HG03354 (cell line): Measurements from ENCODE around the gene CPPED1.

ENCODE experiments used
- ATAC-seq: cut with Tn5 transposase; IDR thresholded peaks from one replicate; pipeline ENCODE4 v1.9.1; 2021; ENCODE audit warnings: mild to moderate bottlenecking; ENCODE audit not compliant: unreplicated experiment, poor library complexity, severe bottlenecking

The CPPED1 gene

DNA sequence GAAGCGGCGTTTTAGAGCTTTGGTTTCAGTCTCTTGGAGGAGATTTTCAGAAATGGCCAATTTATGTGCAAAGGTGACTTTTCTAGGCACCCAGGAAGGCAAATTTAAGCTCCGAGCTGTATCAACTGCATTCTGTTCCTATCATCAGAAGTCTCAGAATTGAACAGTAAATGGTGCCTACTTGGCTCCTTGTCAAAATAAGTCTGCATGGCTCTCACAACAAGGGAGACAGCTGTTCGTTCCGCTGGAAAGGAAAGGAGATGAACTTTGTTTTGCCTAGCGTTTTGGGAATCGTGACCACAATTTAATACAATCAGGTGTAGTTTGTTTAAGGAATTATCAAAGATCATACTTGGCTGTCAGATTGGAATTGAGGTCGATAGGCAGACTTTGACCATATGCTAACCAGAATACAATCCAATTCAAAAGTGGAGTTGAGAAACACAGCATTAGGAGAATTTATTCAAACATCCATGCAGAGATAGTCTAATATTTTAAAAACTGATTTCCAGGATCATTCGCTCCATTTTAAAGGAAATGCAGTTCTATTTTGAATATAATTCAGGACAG lies 139.4 kb downstream of the CPPED1 start:
- no peak for ATAC-seq

DNA sequence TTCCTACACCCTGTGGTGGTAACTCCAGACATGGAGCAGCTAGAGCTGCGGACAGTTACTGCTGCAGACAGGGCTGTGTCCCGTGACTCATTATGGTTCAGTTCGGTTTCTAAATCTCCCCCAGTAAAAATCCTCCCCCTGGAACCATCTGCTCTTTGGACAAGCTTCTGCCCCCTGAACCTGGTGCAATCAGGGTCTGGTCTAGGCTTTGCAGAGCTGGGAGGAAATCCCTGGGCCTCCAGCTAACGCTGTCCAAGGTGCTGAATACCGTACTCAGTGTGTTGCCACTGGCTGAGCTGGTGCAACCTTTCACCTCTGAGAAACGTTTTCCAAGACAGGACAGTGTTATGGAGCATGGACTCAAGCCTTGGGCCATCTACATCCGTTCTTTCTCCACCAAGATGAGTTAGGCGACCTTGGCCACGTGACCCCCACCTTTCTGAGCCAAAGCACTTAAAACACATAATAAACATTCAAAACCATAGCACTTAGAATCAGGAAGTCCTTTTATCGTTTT lies 142.0 kb downstream of the CPPED1 start:
- ATAC-seq: no peak

DNA sequence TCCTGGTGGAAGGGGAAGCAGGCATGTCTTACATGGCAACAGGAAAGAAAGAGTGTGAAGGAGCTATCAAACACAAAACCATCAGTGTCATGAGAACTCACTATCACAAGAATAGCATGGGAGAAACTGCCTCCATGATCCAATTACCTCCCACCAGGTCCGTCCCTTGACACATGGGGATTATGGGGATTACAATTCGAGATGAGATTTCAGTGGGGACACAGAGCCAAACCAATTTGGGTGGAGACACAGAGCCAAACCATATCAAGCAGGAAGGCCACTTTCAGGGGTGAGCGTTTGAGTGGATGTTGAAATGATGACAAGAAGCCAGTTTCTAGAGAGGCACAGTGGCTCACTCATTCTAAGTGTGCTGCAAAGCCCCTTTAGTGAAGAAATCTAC lies 143.8 kb downstream of the CPPED1 start:
- no peak for ATAC-seq

DNA sequence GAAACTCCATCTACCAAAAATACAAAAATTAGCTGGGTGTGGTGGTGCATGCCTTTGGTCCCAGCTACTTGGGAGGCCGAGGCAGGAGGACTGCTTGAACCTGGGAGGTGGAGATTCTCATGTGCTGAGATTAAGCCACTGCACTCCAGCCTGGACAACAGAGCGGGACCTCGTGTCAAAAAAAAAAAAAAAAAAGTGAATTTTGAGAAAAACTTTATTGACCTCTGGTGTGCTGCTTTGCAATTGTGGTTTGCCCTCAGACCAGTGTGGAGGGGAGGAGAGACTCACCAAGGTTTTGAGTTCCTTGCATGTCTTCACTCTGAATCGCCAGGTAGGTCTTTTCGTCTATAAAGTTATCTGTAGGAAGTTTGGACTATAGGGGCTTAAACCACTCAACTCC lies 145.2 kb downstream of the CPPED1 start:
- ATAC-seq: no peak

DNA sequence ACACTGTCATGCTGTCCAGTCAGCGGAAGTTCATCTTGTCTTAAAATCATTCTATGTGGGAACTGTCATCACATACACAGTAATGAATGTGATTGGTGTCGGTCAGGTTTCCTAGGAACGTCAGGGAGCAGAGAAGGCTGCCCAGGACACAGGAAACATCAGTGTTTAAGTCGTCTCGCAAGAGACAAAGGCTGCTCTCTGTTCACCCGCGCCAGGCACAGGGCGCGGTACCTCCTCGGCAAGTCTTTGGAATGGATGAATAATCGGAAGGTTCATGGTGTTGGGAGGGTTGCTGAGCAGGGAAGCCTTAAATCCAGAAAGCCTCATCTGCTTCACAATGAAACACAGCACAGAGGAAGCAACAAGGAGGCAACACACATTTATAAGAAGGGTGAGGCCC lies 148.2 kb downstream of the CPPED1 start:
- ATAC-seq: no peak

DNA sequence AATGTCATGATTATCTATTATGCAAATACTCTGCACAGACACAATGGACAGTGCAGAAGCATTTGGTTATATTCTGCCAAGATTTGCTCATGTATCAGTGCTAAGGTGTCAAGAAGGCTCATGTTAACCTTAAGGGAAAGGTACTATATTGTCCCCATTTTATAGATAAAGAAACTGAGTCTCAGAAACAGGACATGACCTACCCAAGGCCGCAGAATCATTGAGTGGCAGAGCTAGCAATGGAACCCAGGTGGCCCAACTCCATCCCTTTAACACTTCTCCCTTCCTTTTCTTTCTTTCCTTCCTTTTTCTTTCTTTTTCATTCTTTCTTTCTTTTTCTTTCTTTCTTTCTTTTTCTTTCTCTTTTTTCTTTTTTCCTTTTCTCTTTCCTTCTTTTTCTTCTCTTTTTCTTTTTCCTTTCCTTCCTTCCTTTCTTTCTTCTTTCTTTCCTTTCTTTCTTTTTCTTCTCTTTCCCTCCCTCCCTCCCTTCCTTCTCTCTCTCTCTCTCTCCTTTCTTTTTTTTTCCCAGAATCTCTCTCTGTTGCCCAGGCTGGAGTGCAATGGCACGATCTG lies 149.8 kb downstream of the CPPED1 start:
- no peak for ATAC-seq

DNA sequence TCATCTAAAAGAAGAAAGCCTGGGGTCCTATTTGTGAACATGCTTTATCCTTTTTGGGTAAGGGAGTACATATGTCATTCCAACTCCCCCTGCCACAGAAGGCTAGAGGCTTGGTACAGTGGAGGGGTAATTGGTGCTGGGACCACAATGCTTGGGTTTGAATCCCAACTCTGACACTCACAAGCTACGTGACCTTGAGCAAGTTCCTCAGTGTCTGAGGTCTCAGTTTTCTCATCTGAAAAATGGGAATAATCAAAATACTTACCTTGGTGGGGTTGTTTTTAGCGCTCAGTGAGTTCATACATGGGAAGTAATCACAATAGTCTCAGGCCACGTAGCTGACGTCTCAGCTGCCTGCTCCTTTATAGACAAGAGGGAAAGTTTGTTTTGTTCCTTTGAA lies 150.8 kb downstream of the CPPED1 start:
- ATAC-seq: no peak

DNA sequence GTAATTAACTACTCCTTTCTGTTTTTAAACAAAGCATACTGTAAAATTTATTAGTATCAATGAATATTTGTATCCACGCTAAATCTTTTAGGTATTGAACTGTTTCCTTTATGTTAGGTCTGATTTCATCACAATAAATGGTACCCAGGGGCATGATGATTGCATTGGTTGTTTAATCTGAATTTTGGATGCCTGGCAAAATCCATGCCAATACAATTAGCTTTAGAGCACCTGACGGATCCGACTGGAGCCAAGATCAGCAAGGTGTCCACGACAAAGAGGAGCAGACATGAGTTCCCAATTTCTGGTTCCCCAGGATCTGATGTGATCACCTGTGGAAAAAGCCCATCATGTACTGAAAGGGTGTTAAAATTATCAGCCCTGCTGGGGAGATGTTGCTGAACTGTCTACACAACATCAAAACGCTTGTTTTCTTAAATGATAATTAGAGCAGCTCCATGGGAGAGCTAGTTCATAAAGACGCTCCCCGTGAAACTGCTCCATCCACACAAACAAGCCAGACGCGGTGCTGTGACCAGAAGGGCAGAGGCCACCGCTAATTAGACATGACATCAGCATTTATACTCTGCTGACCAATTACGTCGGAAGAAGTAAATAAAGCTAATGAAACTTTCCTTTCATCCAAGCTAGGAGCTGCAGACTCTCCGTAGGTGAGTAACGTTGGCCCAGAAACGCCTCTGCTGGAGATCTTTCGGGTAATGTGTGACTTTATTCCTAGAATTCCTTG lies 151.7 kb downstream of the CPPED1 start:
- ATAC-seq: no peak

DNA sequence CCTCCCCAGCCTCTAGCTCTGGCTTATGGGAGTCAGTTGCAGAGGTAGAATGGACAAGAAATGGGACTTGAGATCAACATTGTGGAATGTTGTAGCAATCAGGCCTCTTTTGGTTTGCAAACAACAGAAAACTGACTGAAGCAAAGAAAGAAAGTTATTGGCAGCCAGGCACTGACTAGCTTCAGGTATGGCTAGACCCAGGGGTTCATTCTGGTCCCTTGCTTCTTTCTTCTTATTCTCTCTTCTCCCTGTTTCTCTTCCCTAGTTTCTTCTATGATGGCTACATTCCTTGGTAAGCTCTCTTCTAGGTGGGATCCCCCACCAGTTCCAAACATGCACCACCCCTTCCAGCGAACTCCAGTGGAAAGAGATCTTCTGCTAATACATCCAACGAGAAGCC lies 154.3 kb downstream of the CPPED1 start:
- no peak for ATAC-seq

DNA sequence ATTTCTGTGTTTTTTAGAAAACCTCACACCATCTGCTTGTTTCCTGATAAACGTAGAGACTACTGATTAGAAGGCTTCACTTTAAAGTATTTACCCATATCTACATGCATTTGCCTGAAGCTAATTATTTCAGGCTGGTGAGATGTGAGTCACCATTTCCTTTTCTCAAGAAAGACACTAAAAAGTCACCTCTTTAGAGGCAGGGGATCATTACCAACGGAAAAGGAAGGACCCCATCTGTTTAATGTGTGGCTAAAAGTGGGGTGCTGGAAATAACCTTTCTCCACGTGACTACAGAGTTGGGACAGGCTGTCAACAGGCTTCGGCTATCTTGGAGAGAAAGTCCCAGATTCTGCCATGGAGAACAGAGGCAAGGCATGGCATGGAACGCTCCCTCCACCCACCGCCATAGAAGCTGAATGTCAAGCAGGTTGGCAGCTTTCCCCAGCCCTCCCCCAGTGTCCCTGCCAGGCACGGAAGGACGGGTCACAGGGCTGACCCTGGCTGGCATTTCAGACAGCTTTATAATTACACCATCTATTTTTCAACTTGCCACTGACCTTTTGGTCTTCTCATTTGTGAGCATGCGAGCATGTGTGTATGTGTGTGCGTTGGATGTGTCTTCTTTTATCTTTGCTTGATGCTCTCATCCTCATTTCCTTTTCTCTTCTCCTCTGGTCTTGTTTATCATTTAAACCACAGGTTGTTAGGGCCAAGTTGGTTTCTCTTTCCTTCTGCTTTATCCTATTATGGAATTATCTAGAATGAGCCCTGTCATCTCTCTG lies 157.0 kb downstream of the CPPED1 start:
- ATAC-seq: no peak

DNA sequence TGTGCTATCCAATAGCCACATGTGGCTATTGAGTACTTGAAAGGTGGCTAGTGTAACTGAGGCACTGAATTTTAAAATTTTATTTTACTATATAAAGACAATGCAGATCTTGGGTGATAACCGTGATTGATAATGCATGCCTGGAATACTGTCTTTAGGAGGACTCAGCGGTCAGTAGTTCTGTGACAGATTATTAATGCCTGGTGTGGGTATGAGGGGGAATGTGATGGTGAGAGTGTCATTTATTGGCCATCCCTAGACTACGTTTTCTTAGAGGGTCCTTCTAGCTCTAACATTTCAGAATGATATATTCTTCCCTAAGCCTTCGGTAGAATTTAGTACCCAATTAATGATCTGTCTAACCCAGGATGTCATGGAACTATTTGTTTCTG lies 157.6 kb downstream of the CPPED1 start:
- no peak for ATAC-seq

DNA sequence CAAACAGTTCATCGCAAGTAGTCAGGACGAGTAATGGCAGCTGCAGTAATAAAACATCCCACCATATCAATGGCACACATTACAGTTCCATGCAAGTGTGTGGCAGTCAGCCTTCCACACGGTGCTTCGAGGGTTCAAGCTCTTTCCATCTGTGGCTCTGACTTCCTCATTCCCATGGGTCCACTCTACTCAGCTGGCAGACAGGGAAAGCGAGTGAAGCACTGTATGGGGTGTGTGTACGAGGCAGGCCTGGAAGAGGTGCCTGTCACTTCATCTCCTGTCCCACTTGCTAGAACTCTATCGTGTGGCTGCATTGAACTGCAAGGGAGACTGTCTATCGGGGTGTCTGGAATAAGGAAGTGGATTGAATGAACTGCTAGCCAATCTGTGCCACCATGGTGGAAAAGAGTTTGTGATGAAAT lies 160.6 kb downstream of the CPPED1 start:
- ATAC-seq: no peak

DNA sequence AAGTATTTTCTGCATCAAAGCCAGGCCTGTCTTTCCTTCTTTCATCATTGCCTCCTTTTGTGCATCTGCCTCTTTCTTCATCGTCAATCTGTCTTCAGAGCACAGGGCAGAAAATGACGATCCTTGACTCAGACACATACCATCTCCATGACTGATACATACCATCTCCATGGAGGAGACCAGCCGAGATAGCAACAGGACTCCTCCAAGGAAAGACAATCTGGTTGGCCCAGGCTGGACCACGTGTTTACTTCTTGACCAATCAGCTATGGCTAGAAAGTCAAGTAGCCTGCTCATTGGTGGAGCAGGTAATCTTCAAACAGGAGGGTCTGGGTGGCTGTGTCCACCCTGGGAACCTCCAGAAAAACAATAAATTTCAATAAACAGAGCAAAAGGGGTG lies 164.6 kb downstream of the CPPED1 start:
- ATAC-seq: no peak

DNA sequence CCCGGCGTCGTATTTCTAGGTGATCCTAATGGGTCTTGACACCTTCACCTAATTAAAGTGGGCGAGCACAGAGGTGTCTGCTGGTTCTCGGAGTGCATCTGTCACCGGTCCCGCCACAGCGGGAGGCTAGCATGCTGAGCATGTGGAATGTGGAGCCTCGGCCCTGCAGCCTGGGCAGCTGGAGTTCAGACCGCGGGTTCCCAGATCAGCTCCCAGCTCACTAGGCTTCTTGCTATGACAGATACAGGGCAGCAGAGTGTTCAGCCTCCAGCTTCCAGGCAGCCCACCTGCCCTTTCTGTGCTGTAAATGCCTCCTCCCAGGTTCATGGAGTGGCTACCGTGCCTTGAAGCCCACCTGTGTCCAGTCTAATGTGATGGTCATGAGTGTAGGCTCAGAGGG lies 166.7 kb downstream of the CPPED1 start:
- ATAC-seq: no peak

DNA sequence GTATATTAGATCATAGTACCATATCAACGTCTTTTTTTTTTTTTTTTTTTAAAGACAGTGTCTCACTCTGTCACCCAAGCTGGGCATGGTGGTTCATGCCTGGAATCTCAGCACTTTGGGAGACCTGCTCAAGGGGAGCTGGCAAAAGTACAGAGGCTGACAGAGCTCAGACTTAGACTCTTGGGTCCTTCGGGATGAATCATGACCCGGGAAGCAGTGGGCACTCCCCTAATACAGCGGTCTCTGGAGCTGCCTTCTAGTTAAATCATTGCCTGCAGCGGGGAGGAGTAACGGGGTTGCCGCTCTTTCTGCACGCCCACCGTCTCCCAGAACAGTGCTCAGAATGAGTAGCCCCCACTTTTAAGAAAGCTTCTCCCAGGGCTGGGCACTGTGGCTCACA lies 174.4 kb downstream of the CPPED1 start:
- ATAC-seq: no peak

DNA sequence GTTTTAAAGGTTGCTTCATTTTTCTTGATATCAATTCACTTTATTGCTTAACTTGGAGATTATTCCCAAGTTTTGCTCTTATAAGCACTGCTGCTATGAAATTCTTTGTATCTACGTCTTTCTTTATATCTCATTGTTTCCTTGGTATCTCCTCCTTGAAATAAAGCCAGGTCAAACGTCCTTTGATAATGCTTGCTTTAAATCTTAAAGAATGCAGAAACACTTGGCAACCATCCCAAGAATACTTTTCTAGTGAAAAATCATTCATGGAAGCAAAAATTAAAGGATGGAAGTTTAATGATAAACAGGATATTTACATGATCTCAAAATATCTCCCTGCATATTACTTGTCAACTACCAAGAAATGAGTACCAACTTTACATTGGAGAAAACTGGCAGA lies 175.2 kb downstream of the CPPED1 start:
- no peak for ATAC-seq

DNA sequence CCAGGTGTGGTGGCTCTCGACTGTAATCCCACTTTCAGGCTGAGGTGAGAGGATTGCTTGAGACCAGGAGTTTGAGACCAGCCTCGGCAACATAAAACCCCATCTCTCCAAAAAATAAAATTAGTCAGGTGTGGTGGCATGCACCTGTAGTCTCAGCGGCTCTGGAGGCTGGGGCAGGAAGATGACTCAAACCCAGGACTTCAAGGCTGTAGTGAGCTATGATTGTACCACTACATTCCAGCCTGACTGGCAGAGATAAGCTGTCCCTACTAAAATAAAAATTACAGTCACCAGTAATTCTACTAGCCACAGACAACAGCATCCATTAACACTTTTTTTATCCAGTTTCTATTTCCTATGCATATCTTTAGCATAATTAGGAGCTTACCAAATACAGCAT lies 176.3 kb downstream of the CPPED1 start:
- no peak for ATAC-seq

DNA sequence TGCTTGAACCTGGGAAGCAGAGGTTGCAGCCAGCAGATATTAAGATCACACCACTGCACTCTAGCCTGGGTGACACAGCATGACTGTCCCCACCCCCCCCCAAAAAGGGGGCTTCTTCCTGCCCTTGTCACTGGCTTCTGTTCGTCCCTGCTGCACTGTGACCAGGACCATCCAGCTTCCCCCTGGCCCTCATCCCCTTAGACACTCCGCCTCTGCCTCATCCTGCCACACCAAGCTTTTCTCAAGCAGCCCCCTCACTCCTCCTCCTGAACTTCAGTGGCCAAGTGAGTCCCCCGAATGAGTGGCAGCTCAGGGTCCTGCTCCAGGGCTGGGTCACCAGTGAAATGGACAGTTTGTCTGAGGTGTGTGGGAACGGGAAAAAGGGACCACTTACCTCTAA lies 177.3 kb downstream of the CPPED1 start:
- ATAC-seq: no peak

DNA sequence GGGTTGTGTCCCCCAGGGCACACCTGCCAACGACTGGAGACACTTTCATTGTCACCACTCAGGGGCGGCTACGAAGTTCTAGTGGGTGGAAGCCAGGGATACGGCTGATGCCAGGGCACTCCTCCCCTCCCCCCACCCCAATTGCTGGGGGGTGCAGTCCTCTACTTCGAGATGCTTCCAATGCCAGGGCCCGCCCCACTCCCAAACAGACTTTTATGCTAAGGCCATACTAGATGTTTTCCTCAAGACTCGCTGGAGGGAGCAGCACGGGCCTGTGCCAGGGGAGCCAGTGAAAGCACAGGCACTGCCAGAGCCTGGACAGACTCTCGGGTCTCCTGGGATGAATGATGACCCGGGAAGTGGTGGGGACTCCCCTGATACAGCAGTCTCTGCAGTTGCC lies 178.0 kb downstream of the CPPED1 start:
- ATAC-seq: no peak

DNA sequence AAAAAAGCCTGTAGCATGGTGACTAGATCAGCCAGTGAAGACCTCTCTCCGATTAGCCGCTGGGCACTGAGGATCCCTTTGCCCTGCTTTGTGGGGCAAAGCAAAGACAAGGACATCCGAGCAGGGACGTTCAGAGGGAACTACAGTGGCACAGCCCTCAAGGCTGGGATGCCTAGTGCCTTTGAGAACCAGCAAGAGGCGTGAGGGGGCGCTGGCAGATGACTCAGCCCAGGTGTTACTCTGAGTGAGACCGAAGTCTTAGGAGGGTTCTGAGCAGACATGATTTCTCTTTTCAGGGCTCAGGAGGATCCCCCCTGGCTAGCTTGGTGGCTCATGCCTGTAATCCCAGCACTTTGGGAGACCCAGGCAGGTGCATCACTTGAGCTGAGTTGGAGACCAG lies 178.6 kb downstream of the CPPED1 start:
- ATAC-seq: no peak

DNA sequence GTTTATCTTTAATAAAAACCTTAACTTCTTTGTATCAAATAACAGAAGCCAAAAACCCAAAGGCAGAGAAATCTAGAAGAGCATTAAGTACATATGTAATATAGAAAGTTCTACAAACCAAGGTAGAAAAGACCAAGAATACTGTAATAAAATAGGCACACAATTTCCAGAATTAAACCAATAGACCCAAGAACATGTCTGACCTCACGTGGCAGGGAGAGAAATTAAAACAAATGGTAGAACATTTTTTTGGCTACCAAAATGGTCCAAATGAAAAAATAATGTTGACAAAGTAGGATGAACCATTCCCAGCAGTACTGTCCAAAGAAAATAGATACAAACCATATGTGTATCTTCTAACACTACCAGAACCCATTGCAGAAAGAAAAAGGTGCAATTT lies 183.5 kb downstream of the CPPED1 start:
- no peak for ATAC-seq
